HG03066 (cell line): ENCODE measurements around the gene MPP2.

Source experiments
- ATAC-seq: cut with Tn5 transposase; IDR thresholded peaks from one replicate; pipeline ENCODE4 v1.9.1; 2021; ENCODE audit warnings: low read depth; ENCODE audit not compliant: unreplicated experiment

Gene MPP2

GRCh38 chr17:43827596-43827995, 79.7 kb downstream of the MPP2 start:
- ATAC-seq = no peak

DNA sequence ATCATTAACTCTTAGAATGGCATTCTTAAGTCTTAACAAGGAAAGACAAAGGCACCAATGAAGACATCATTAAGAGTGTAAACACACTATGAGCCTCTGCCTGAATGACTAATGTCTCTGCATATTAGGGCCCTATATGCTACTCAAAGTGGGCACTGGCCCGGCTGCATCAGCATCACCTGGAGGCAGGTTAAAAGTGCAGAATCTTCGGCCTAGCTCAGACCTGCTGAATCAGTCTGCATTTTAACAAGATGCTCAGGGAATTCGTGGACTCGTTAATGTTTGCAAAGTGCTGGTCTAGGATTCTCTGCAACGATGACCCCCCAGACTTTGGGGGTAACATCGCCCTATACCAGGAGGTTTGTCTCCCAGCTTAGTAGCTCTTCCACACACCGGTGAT, 81.1 kb downstream of the MPP2 start:
- no peak for ATAC-seq

DNA sequence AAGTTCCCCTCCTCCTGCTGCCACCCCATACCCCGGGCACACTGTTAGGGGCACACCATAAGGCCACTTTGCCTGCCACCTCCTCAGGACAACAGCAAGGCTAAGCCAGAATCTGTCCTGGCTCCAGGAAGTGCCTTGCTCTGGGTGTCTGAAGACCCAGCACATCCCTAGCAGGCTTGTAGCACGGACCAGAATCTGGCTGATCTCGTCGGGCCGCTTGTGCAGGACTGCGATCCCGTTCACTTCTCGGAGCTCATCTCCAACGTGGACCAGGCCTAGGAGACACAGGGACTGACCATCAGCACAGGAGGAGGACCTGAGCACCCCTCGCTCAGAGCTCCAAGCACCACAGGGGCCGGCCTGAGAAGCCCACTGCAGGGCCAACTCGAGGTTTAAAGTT, 81.8 kb downstream of the MPP2 start:
- ATAC-seq = no peak
